HepG2 (cell line): ENCODE results near the gene ESYT1. TPM values are rescaled to one million over a fixed set of nuclear protein-coding genes. Genes with fewer than 3 reads are reported as not detected.

ENCODE experiments used
- AFF4 ChIP-seq: sonication (generic); formaldehyde crosslinking; IDR thresholded peaks from 2 replicates; pipeline ENCODE4 v1.4.0; 2020; ENCODE audit warnings: missing genetic modification reagents
- BCLAF1 ChIP-seq: fragments of 450-650 bp; IDR thresholded peaks from 2 replicates; pipeline ENCODE4 v1.6.1; 2017; ENCODE audit warnings: mild to moderate bottlenecking
- EED ChIP-seq: sonication (generic); formaldehyde crosslinking; IDR thresholded peaks from 2 replicates; pipeline ENCODE4 v1.5.0; 2020; ENCODE audit warnings: mild to moderate bottlenecking, missing genetic modification reagents
- ELF4 ChIP-seq: sonication (generic); formaldehyde crosslinking; IDR thresholded peaks from 2 replicates; pipeline ENCODE4 v1.5.0; 2020; ENCODE audit warnings: missing genetic modification reagents, mild to moderate bottlenecking, moderate library complexity, borderline replicate concordance
- FLYWCH1 ChIP-seq: sonication (generic); formaldehyde crosslinking; IDR thresholded peaks from 2 replicates; pipeline ENCODE4 v1.8.1; 2023; ENCODE audit warnings: mild to moderate bottlenecking, missing genetic modification reagents
- FOXP1 ChIP-seq, 2 experiments: fragments of 450-650 bp in 1 of 2; IDR thresholded peaks; 2 replicates each; pipeline ENCODE4 v1.6.1; 2017 to 2018; ENCODE audit warnings: antibody characterized with exemption in 1 of 2
- HMG20A ChIP-seq: IDR thresholded peaks from 2 replicates; pipeline ENCODE4 v1.6.1; 2016; ENCODE audit warnings: borderline replicate concordance
- HNRNPK ChIP-seq: fragments of 200-400 bp; formaldehyde crosslinking; IDR thresholded peaks from 2 replicates; pipeline ENCODE4 v1.6.1; 2018; ENCODE audit warnings: low read length, low read depth, moderate library complexity, mild to moderate bottlenecking; ENCODE audit not compliant: poor library complexity, severe bottlenecking
- IRX3 ChIP-seq: sonication (generic); formaldehyde crosslinking; IDR thresholded peaks from 2 replicates; pipeline ENCODE4 v1.8.1; 2023; ENCODE audit warnings: mild to moderate bottlenecking, low read depth, missing genetic modification reagents, borderline replicate concordance
- JARID2 ChIP-seq: sonication (generic); formaldehyde crosslinking; IDR thresholded peaks from 2 replicates; pipeline ENCODE4 v1.8.1; 2023; ENCODE audit warnings: missing genetic modification reagents, inconsistent platforms; ENCODE audit not compliant: insufficient replicate concordance
- JDP2 ChIP-seq: sonication (generic); formaldehyde crosslinking; IDR thresholded peaks from 2 replicates; pipeline ENCODE4 v1.8.1; 2022; ENCODE audit warnings: missing genetic modification reagents, borderline replicate concordance
- KDM6A ChIP-seq: IDR thresholded peaks from 2 replicates; pipeline ENCODE4 v1.6.1; 2016; ENCODE audit warnings: low read depth
- MXI1 ChIP-seq: IDR thresholded peaks from 3 replicates; pipeline ENCODE4 v1.6.1; 2012; ENCODE audit warnings: low read depth, low read length, inconsistent platforms, borderline replicate concordance
- NCOA2 ChIP-seq: sonication (generic); formaldehyde crosslinking; IDR thresholded peaks from 2 replicates; pipeline ENCODE4 v1.8.0; 2022; ENCODE audit warnings: inconsistent platforms
- SRSF9 ChIP-seq: fragments of 200-400 bp; formaldehyde crosslinking; IDR thresholded peaks from 2 replicates; pipeline ENCODE4 v1.6.1; 2018; ENCODE audit warnings: borderline replicate concordance, mild to moderate bottlenecking, low read depth, low read length; ENCODE audit not compliant: insufficient read depth, poor library complexity, severe bottlenecking
- THAP8 ChIP-seq: sonication (generic); formaldehyde crosslinking; IDR thresholded peaks from 2 replicates; pipeline ENCODE4 v1.5.1; 2020; ENCODE audit warnings: missing genetic modification reagents, mild to moderate bottlenecking, borderline replicate concordance
- ZFX ChIP-seq: sonication (generic); formaldehyde crosslinking; IDR thresholded peaks from 2 replicates; pipeline ENCODE4 v1.4.0; 2020; ENCODE audit warnings: mild to moderate bottlenecking, low read depth, missing genetic modification reagents, moderate library complexity
- ZMYM4 ChIP-seq: sonication (generic); formaldehyde crosslinking; IDR thresholded peaks from 2 replicates; pipeline ENCODE4 v1.8.1; 2023; ENCODE audit warnings: mild to moderate bottlenecking, missing genetic modification reagents
- ZNF138 ChIP-seq: sonication (generic); formaldehyde crosslinking; IDR thresholded peaks from 2 replicates; pipeline ENCODE4 v1.5.0; 2020; ENCODE audit warnings: mild to moderate bottlenecking, low read depth, missing genetic modification reagents
- ZNF350 ChIP-seq: sonication (generic); formaldehyde crosslinking; IDR thresholded peaks from 2 replicates; pipeline ENCODE4 v1.4.0; 2020; ENCODE audit warnings: mild to moderate bottlenecking, low read depth, missing genetic modification reagents, borderline replicate concordance
- ZNF354B ChIP-seq: sonication (generic); formaldehyde crosslinking; IDR thresholded peaks from 2 replicates; pipeline ENCODE4 v1.8.0; 2022; ENCODE audit warnings: mild to moderate bottlenecking, missing genetic modification reagents
- ZNF616 ChIP-seq: sonication (generic); formaldehyde crosslinking; IDR thresholded peaks from 2 replicates; pipeline ENCODE4 v1.5.0; 2020; ENCODE audit warnings: low read depth, mild to moderate bottlenecking, missing genetic modification reagents
- polyA plus RNA-seq, 8 experiments: library from polyadenylated mRNA; depleted of rRNA in 3 of 8; stranded (reverse) in 7 of 8; unstranded in 1 of 8; fragments of >200 nt; fragmentation: Illumina TruSeq in 4 of 8; extraction: Trizol in 4 of 8; gene quantifications; 2 replicates each; pipeline versions ENCODE4 v1.2.1 to v1.2.3, GENCODE V29; 2011 to 2016; ENCODE audit warnings: low read depth in 4 of 8, missing spikeins in 1 of 8, mixed read lengths in 1 of 8; ENCODE audit not compliant: insufficient read depth in 1 of 8
- total RNA-seq, 5 experiments: library from RNA; depleted of rRNA; stranded (reverse); fragments of >200 nt; fragmentation: Illumina TruSeq; extraction: Trizol; gene quantifications; 2 replicates each; pipeline ENCODE4 v1.2.3, GENCODE V29; 2016; ENCODE audit warnings: low read depth in 1 of 5

The ESYT1 gene
- total and polyA plus RNA-seq, 2 of the 13 experiments (the other 11 are each of a cell fraction or from before 2014, with no cell fraction given), result 66.9 to 71.0 TPM

- peak; percentile 93 for TF ChIP-seq ZNF350 (CRISPR knock-in tag)
- peak; percentile 89 for TF ChIP-seq ZFX (CRISPR knock-in tag)
- TF ChIP-seq MXI1, result peak; percentile 100
- TF ChIP-seq ZNF354B (CRISPR knock-in tag), result no peak
- peak; percentile 54 for TF ChIP-seq HNRNPK
- no peak for TF ChIP-seq FLYWCH1 (CRISPR knock-in tag)
- no peak for TF ChIP-seq ZNF616 (CRISPR knock-in tag)
- no peak for TF ChIP-seq AFF4 (CRISPR knock-in tag)
- peak; percentile 94 for TF ChIP-seq ZMYM4 (CRISPR knock-in tag)
- 0 out of 2 replicates have a peak, but pooled peaks have one; percentile 11 for TF ChIP-seq FOXP1 (IDR thresholded peaks at IDR 0.05)
- no peak for TF ChIP-seq FOXP1 (CRISPR knock-in tag; IDR thresholded peaks at IDR 0.05)
- peak; percentile 93 for TF ChIP-seq ZNF138
- no peak for TF ChIP-seq JARID2 (CRISPR knock-in tag)
- TF ChIP-seq JDP2, result no peak
- TF ChIP-seq SRSF9, result no peak
- TF ChIP-seq BCLAF1, result no peak
- no peak for TF ChIP-seq KDM6A
- no peak; the same call in 1 of the 2 replicates for TF ChIP-seq THAP8 (CRISPR knock-in tag)
- no peak; the same call in 1 of the 2 replicates for TF ChIP-seq IRX3 (CRISPR knock-in tag)
- TF ChIP-seq HMG20A, result no peak
- TF ChIP-seq ELF4 (CRISPR knock-in tag), result peak; percentile 92
- TF ChIP-seq NCOA2 (CRISPR knock-in tag), result peak; percentile 64
- no peak; the same call in 1 of the 2 replicates for TF ChIP-seq EED
Measured at GRCh38 chr12:56117778-56118687, 10.0 kb upstream of the ESYT1 start, which contains the start of gene ZC3H10 (continued).
